Stomach (tissue), 9 donors: ENCODE results near the gene BTNL2. TPM values are rescaled to one million over a fixed set of nuclear protein-coding genes. Genes with fewer than 3 reads are reported as not detected.

ENCODE experiments used
- DNase-seq, 2 donors: peaks; one replicate each; pipeline versions ENCODE4 v3.0.0 to v3.0.0-alpha.2; 2013 to 2019
- H3K27ac ChIP-seq, 5 donors: fragments of 200-600 bp in 4 of 5; sonication (generic) in 4 of 5; one replicate each; pipeline ENCODE4 v1.5.1; 2013 to 2019; ENCODE audit warnings: mild to moderate bottlenecking in 1 of 5, moderate library complexity in 1 of 5
- H3K27me3 ChIP-seq, 3 donors: fragments of 200-600 bp; sonication (generic); one replicate each; pipeline ENCODE4 v1.5.1; 2017 to 2019; ENCODE audit warnings: mixed run types in 1 of 3
- H3K36me3 ChIP-seq, 4 donors: fragments of 200-600 bp; sonication (generic); 1 replicate in 3 of 4; 2 replicates in 1 of 4; pipeline ENCODE4 v1.5.1; 2016 to 2019
- H3K4me1 ChIP-seq, 4 donors: fragments of 200-600 bp; sonication (generic); one replicate each; pipeline ENCODE4 v1.5.1; 2016 to 2019
- H3K4me3 ChIP-seq, 4 donors: fragments of 200-600 bp; sonication (generic) in 3 of 4; one replicate each; pipeline ENCODE4 v1.5.1; 2016 to 2019; ENCODE audit warnings: mild to moderate bottlenecking in 1 of 4
- H3K9me3 ChIP-seq, 4 donors: fragments of 200-600 bp; sonication (generic); one replicate each; pipeline ENCODE4 v1.5.1; 2016 to 2019
- EP300 ChIP-seq: sonication (generic); formaldehyde crosslinking; IDR thresholded peaks from one replicate; pipeline ENCODE4 v1.6.1; 2017; ENCODE audit warnings: antibody characterized with exemption
- POLR2A ChIP-seq, 4 donors: fragments of 450-650 bp; IDR thresholded peaks; one replicate each; pipeline ENCODE4 v1.6.1; 2016; ENCODE audit warnings: antibody characterized with exemption in 4 of 4, control low read depth in 2 of 4, mild to moderate bottlenecking in 1 of 4, moderate library complexity in 1 of 4
- POLR2AphosphoS5 ChIP-seq, 3 donors: sonication (generic); formaldehyde crosslinking; IDR thresholded peaks; one replicate each; pipeline ENCODE4 v1.6.1; 2016; ENCODE audit warnings: antibody characterized with exemption in 3 of 3
- WGBS, 5 donors: extraction: QIAGEN DNeasy Blood & Tissue Kit in 3 of 5; methylation state at CpG; one replicate each; pipeline versions ENCODE4 v1.1.5 to v1.1.7; 2013 to 2018; 5-methylcytosine and 5-hydroxymethylcytosine counted together
- intact Hi-C: fragments of 100-400 bp; cut with DNase I; formaldehyde crosslinking; loops from one replicate; pipeline ENCODE4 v1.15.1; 2023; ENCODE audit warnings: low total_unique reads
- polyA plus RNA-seq, 3 donors: library from polyadenylated mRNA; stranded (reverse); fragments of 200-250 nt; gene quantifications; one replicate each; pipeline ENCODE4 v1.2.3, GENCODE V29; 2013
- total RNA-seq, 5 donors: library from RNA; depleted of rRNA; stranded (reverse); fragments of >200 nt; gene quantifications; one replicate each; pipeline versions ENCODE4 v1.1.0 to v1.2.3, GENCODE V29; 2014 to 2016
- TF ChIP-seq, protein P1 (sequence below), 7 experiments: fragments of 450-650 bp in 4 of 7; fragments of 200-600 bp in 3 of 7; sonication (generic) in 3 of 7; IDR thresholded peaks; one replicate each; pipeline ENCODE4 v1.5.1; 2016 to 2019; ENCODE audit warnings: antibody characterized with exemption in 7 of 7, control low read depth in 2 of 7, mild to moderate bottlenecking in 1 of 7
- donor health status: healthy with polysubstance abuse.
- donor health status: Bipolar disorder and iron deficiency.
- donor health status: healthy.

Gene BTNL2
- total and polyA plus RNA-seq, 8 donors: not detected

DNA sequence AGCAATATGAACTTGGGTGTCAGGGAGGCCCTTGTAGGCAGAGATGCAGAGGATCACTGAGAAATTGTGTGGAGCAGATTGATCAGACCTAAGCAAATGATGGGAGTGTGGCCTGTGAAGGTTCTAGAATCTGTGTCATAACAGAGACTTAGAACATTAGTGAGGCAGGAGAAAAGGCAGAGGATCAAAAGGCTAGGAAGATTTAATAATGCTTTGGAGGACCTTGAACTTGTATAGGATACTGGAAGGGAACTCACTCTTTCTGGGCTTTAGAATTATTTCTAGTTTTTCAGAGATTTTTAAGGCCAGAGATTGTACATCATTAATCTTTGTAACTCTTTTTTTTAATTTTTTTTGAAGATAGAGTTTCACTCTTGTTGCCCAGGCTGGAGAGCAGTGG is 35.2 kb downstream of the BTNL2 start, which contains the start of gene TSBP1:
TSBP1 (minus strand) TSS at position 101 of the 400 bp plus-strand sequence. CDS start 197 bp downstream, outside the sequence.
- no peaks in the 10 kb centered on the region for H3K27me3 ChIP-seq
- H3K4me1 ChIP-seq: peaks cover 0 to 4% (median 0%) of the 10 kb centered on the region in 4 donors
- H3K36me3 ChIP-seq: no peaks in the 10 kb centered on the region
- no peak within 1 kb of the TSS for H3K4me3 ChIP-seq
- H3K27ac ChIP-seq: no peak within 1 kb of the TSS
- TF ChIP-seq EP300 (no peak), POLR2AphosphoS5 (IDR thresholded peaks at IDR 0.05) (no peak), POLR2A (IDR thresholded peaks at IDR 0.05) (no peak)
- TF ChIP-seq, protein P1, sequence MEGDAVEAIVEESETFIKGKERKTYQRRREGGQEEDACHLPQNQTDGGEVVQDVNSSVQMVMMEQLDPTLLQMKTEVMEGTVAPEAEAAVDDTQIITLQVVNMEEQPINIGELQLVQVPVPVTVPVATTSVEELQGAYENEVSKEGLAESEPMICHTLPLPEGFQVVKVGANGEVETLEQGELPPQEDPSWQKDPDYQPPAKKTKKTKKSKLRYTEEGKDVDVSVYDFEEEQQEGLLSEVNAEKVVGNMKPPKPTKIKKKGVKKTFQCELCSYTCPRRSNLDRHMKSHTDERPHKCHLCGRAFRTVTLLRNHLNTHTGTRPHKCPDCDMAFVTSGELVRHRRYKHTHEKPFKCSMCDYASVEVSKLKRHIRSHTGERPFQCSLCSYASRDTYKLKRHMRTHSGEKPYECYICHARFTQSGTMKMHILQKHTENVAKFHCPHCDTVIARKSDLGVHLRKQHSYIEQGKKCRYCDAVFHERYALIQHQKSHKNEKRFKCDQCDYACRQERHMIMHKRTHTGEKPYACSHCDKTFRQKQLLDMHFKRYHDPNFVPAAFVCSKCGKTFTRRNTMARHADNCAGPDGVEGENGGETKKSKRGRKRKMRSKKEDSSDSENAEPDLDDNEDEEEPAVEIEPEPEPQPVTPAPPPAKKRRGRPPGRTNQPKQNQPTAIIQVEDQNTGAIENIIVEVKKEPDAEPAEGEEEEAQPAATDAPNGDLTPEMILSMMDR (IDR thresholded peaks at IDR 0.05): no peak
- no peaks in the 10 kb centered on the region for H3K9me3 ChIP-seq
- DNase-seq: no peak
- intact Hi-C loops: no loop called here

DNA sequence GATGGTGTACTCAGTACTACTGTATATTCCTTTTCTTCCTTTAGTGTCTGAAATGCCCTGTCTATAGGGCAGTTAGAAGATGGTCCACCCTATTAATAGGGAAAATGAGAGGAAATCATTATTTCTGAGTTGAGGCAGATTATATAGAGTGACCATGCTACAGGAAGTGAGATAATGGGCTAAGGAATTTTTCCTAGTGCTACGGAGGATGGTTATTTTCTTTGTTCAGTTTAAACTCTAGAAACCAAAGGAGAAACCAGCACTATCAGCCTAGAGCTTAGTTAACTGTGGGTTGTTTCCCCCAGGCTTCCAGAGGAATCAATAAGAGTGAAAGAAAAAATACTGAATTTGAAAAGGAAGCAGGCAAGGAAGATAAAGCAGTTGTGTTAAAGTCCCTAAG is 35.8 kb downstream of the BTNL2 start:
- no peak for DNase-seq
- no peaks in the 10 kb centered on the region for H3K9me3 ChIP-seq
- no peak overlapping the region for H3K27ac ChIP-seq
- no peak overlapping the region for H3K4me3 ChIP-seq
- no peaks in the 10 kb centered on the region for H3K27me3 ChIP-seq
- H3K36me3 ChIP-seq: no peaks in the 10 kb centered on the region
- WGBS, 5 donors: 26 to 41% (median 34%) methylated on average over 1 of the region's 1 CpG
- peaks cover 0 to 4% (median 0%) of the 10 kb centered on the region in 4 donors for H3K4me1 ChIP-seq
- intact Hi-C loops: no loop called here
- TF ChIP-seq, protein P1 (IDR thresholded peaks at IDR 0.05): no peak
- TF ChIP-seq EP300: no peak
- TF ChIP-seq POLR2AphosphoS5 (IDR thresholded peaks at IDR 0.05): no peak
- no peak for TF ChIP-seq POLR2A (IDR thresholded peaks at IDR 0.05)

DNA sequence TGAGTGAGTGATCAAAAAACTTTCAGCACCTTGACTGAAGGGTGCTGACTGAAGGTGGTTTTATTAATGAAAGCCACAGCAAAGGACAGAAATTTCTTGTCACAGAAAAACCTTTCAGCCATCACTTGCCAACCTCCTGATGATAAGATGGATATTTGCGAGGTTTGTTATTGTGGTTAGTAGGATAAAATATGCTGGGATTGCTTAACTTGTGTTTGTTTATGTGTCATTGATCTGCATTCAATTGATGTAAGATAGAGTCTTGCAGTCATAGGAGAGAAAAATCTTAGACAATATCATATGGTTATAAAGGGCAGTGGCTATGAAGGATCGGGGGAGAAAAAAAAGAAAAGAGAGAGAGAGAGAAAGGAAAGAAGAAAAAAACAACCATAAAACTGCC is 36.5 kb downstream of the BTNL2 start:
- Histone ChIP-seq H3K9me3 (no peaks in the 10 kb centered on the region), H3K27ac (no peak overlapping the region), H3K27me3 (no peaks in the 10 kb centered on the region), H3K4me3 (no peak overlapping the region), H3K36me3 (no peaks in the 10 kb centered on the region), H3K4me1 (peaks cover 0 to 4% (median 0%) of the 10 kb centered on the region in 4 donors)
- no peak for DNase-seq
- TF ChIP-seq, protein P1 (IDR thresholded peaks at IDR 0.05): no peak
- TF ChIP-seq POLR2AphosphoS5 (IDR thresholded peaks at IDR 0.05): no peak
- no peak for TF ChIP-seq POLR2A (IDR thresholded peaks at IDR 0.05)
- no peak for TF ChIP-seq EP300
- WGBS, 5 donors: 55 to 74% (median 70%) methylated on average over 2 of the region's 2 CpGs
- intact Hi-C loops: no loop called here

DNA sequence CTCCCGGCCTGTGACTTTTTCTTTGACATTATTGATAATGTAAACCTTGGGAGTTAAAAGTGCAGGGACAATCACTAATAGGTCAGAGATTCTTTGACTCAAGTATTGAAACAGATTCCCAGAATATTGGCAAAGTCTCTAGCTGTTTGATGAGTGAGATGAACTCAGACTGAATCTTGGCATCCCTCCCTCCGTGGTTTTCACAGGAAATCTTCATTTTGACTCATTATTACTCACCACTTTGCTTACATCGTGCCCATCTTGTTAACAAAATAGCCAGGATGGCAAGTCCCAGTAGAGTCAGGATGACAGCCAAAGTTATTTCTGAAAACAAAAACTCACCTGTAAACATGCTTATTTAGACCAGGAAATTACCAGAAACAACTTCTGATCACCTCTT is 37.3 kb downstream of the BTNL2 start:
- WGBS, 5 donors: 47 to 66% (median 54%) methylated on average over 3 of the region's 3 CpGs
- Histone ChIP-seq H3K36me3 (no peaks in the 10 kb centered on the region), H3K4me1 (peaks cover 0 to 4% (median 0%) of the 10 kb centered on the region in 4 donors), H3K27me3 (no peaks in the 10 kb centered on the region), H3K9me3 (no peaks in the 10 kb centered on the region), H3K4me3 (no peak overlapping the region), H3K27ac (no peak overlapping the region)
- TF ChIP-seq EP300: no peak
- TF ChIP-seq POLR2AphosphoS5 (IDR thresholded peaks at IDR 0.05): no peak
- no peak for TF ChIP-seq POLR2A (IDR thresholded peaks at IDR 0.05)
- TF ChIP-seq, protein P1 (IDR thresholded peaks at IDR 0.05): no peak
- no peak for DNase-seq
- intact Hi-C loops: no loop called here
